HCT116 (cell line): ENCODE data around the gene NCBP2L. TPM values are rescaled to one million over a fixed set of nuclear protein-coding genes. Genes with fewer than 3 reads are reported as not detected.

Experiments
- ATAC-seq: fragments of 200-7000 bp; cut with Tn5 transposase; 2 replicates; pipeline ENCODE4 v1.9.1; 2020; ENCODE audit warnings: mild to moderate bottlenecking, moderate library complexity
- BruUV-seq: library from RNA; stranded (reverse); fragments of 400-500 nt; replicated peaks from 2 replicates; lab custom pipeline; 2021; lab: Mats Ljungman, UMichigan
- CTCF ChIA-PET: fragments of 300-600 bp; sonication (Branson Sonifier 250); formaldehyde crosslinking; loops from one replicate; lab custom pipeline; 2021; ENCODE audit warnings: antibody characterized with exemption; lab: Charles Lee
- POLR2A ChIA-PET: fragments of 300-600, 350-600 bp; sonication (Branson Sonifier 250); formaldehyde crosslinking; loops from one replicate; lab custom pipeline; 2021; ENCODE audit warnings: antibody characterized with exemption; lab: Charles Lee
- RAD21 ChIA-PET, 2 experiments: fragments of 300-600 bp; sonication (Branson Sonifier 250); formaldehyde crosslinking; loops; one replicate each; lab custom pipeline; 2023; ENCODE audit warnings: low total read pairs in 2 of 2; ENCODE audit not compliant: uncharacterized antibody in 2 of 2, unreplicated experiment in 2 of 2, low non-redundant PET in 1 of 2; lab: Charles Lee
- DNase-seq: peaks from one replicate; pipeline ENCODE4 v3.0.0-alpha.2; 2010; ENCODE audit warnings: low read depth, low spot score
- H2AFZ ChIP-seq: fragments of 200-600 bp; shearing (Covaris generic), sonication (generic); 2 replicates; pipeline ENCODE4 v1.6.1; 2017; ENCODE audit warnings: low read depth, mixed run types, mixed read lengths, antibody characterized with exemption, low read length; ENCODE audit not compliant: poor library complexity, severe bottlenecking
- H3K27ac ChIP-seq: 2 replicates; pipeline ENCODE4 v1.5.1; 2012; ENCODE audit warnings: low read depth, low read length
- H3K27me3 ChIP-seq: fragments of 200-600 bp; sonication (generic); 2 replicates; pipeline ENCODE4 v1.6.1; 2016; ENCODE audit warnings: mixed run types, low read length, mixed read lengths; ENCODE audit not compliant: insufficient read depth
- H3K36me3 ChIP-seq, 2 experiments: fragments of 200-500 bp in 1 of 2; fragments of 200-600 bp in 1 of 2; sonication (Bioruptor generic) in 1 of 2; sonication (generic) in 1 of 2; 2 replicates each; pipeline versions ENCODE4 v1.5.1 to v1.6.1; 2014 to 2016; ENCODE audit warnings: low read length in 2 of 2, inconsistent platforms in 1 of 2, mixed read lengths in 1 of 2, mixed run types in 1 of 2; ENCODE audit not compliant: insufficient read depth in 2 of 2, control insufficient read depth in 1 of 2
- H3K4me1 ChIP-seq, 2 experiments: fragments of 200-600 bp in 1 of 2; sonication (generic) in 1 of 2; 2 replicates each; pipeline versions ENCODE4 v1.5.1 to v1.6.1; 2012 to 2017; ENCODE audit warnings: low read length in 2 of 2, inconsistent platforms in 1 of 2, mild to moderate bottlenecking in 1 of 2, mixed read lengths in 1 of 2, mixed run types in 1 of 2, moderate library complexity in 1 of 2; ENCODE audit not compliant: insufficient read depth in 2 of 2, control insufficient read depth in 1 of 2
- H3K4me2 ChIP-seq: fragments of 200-600 bp; sonication (generic); 2 replicates; pipeline ENCODE4 v1.6.1; 2017; ENCODE audit warnings: mixed run types, low read length, mixed read lengths
- H3K4me3 ChIP-seq, 2 experiments: fragments of 200-600 bp in 1 of 2; sonication (generic) in 1 of 2; replicated peaks in 1 of 2; 2 replicates each; pipeline ENCODE4 v1.5.1; 2011 to 2016; ENCODE audit warnings: low read length in 2 of 2, control low read depth in 1 of 2, low read depth in 1 of 2, mild to moderate bottlenecking in 1 of 2, mixed read lengths in 1 of 2, mixed run types in 1 of 2
- H3K79me2 ChIP-seq: fragments of 200-600 bp; sonication (generic); 2 replicates; pipeline ENCODE4 v1.6.1; 2017; ENCODE audit warnings: mild to moderate bottlenecking, mixed run types, low read length, moderate library complexity, mixed read lengths; ENCODE audit not compliant: insufficient read depth
- H3K9ac ChIP-seq: fragments of 200-600 bp; sonication (generic); 2 replicates; pipeline ENCODE4 v1.6.1; 2016; ENCODE audit warnings: low read length, mixed read lengths
- H3K9me2 ChIP-seq: fragments of 200-600 bp; sonication (generic), shearing (Covaris generic); 2 replicates; pipeline ENCODE4 v1.6.1; 2017; ENCODE audit warnings: mixed run types, mild to moderate bottlenecking, moderate library complexity; ENCODE audit not compliant: insufficient read depth
- H3K9me3 ChIP-seq, 2 experiments: fragments of 200-500 bp in 1 of 2; fragments of 200-600 bp in 1 of 2; sonication (Bioruptor generic) in 1 of 2; sonication (generic) in 1 of 2; 2 replicates each; pipeline ENCODE4 v1.6.1; 2014 to 2017; ENCODE audit warnings: low read length in 2 of 2, mixed read lengths in 2 of 2, inconsistent platforms in 1 of 2, low read depth in 1 of 2, mild to moderate bottlenecking in 1 of 2, mixed run types in 1 of 2, moderate library complexity in 1 of 2; ENCODE audit not compliant: control insufficient read depth in 1 of 2, insufficient read depth in 1 of 2
- H4K20me1 ChIP-seq: fragments of 200-600 bp; sonication (generic), shearing (Covaris generic); 2 replicates; pipeline ENCODE4 v1.6.1; 2017; ENCODE audit warnings: mixed run types, mild to moderate bottlenecking, moderate library complexity; ENCODE audit not compliant: insufficient read depth
- CBX3 ChIP-seq: IDR thresholded peaks from 2 replicates; pipeline ENCODE4 v1.6.1; 2012; ENCODE audit warnings: low read depth
- CEBPB ChIP-seq: IDR thresholded peaks from 2 replicates; pipeline ENCODE4 v1.6.1; 2012; ENCODE audit warnings: low read depth
- EZH2 ChIP-seq: fragments of 200-600 bp; sonication (generic); IDR thresholded peaks from 2 replicates; pipeline ENCODE4 v1.6.1; 2017; ENCODE audit warnings: antibody characterized with exemption, mixed run types
- EZH2phosphoT487 ChIP-seq: fragments of 200-600 bp; IDR thresholded peaks from 2 replicates; pipeline ENCODE4 v1.6.1; 2018; ENCODE audit warnings: antibody characterized with exemption, borderline replicate concordance
- FOSL1 ChIP-seq: IDR thresholded peaks from 2 replicates; pipeline ENCODE4 v1.6.1; 2012; ENCODE audit warnings: low read depth
- POLR2A ChIP-seq: IDR thresholded peaks from 2 replicates; pipeline ENCODE4 v1.7.0; 2011; ENCODE audit warnings: borderline replicate concordance; ENCODE audit not compliant: insufficient read depth, insufficient read length; ENCODE audit errors: extremely low read depth
- POLR2AphosphoS5 ChIP-seq: IDR thresholded peaks from 2 replicates; pipeline ENCODE4 v1.6.1; 2011; ENCODE audit warnings: mild to moderate bottlenecking, low read depth, low read length, moderate library complexity
- RAD21 ChIP-seq: IDR thresholded peaks from 2 replicates; pipeline ENCODE4 v1.6.1; 2012; ENCODE audit warnings: low read depth, mild to moderate bottlenecking
- SRF ChIP-seq: IDR thresholded peaks from 2 replicates; pipeline ENCODE4 v1.6.1; 2012; ENCODE audit warnings: low read depth
- YY1 ChIP-seq: IDR thresholded peaks from 2 replicates; pipeline ENCODE4 v1.6.1; 2011; ENCODE audit warnings: low read length, low read depth, moderate library complexity, mild to moderate bottlenecking; ENCODE audit not compliant: insufficient replicate concordance; ENCODE audit errors: extremely low read depth
- ZNF274 ChIP-seq: fragments of 200-500 bp; sonication (Bioruptor generic); IDR thresholded peaks from 2 replicates; pipeline ENCODE4 v1.6.1; 2014; ENCODE audit warnings: mild to moderate bottlenecking, low read depth, low read length, inconsistent platforms
- intact Hi-C: fragments of 100-400 bp; cut with micrococcal nuclease; formaldehyde crosslinking; loops from 2 replicates; pipeline ENCODE4 v1.10.0; 2022
- total RNA-seq: library from RNA; stranded (reverse); gene quantifications from one replicate; pipeline ENCODE4 v1.2.1, GENCODE V29; 2021; ENCODE audit not compliant: unreplicated experiment
- TF ChIP-seq, protein P1 (sequence below), 3 experiments: fragments of 200-600 bp in 1 of 3; sonication (generic) in 1 of 3; IDR thresholded peaks in 2 of 3; conservative IDR thresholded peaks in 1 of 3; 2 replicates each; pipeline ENCODE4 v1.5.1; 2012 to 2017; ENCODE audit warnings: low read depth in 2 of 3, low read length in 2 of 3, antibody characterized with exemption in 1 of 3, borderline replicate concordance in 1 of 3, control low read depth in 1 of 3, mild to moderate bottlenecking in 1 of 3, mixed read lengths in 1 of 3, mixed run types in 1 of 3, moderate library complexity in 1 of 3; ENCODE audit not compliant: insufficient read depth in 1 of 3
- TF ChIP-seq, protein P2 (sequence below): IDR thresholded peaks from 2 replicates; pipeline ENCODE4 v1.6.1; 2011; ENCODE audit warnings: mild to moderate bottlenecking, low read length, moderate library complexity; ENCODE audit not compliant: insufficient replicate concordance; ENCODE audit errors: extremely low read depth
- TF ChIP-seq, protein P3 (sequence below): IDR thresholded peaks from 2 replicates; pipeline ENCODE4 v1.6.1; 2012
- TF ChIP-seq, protein P4 (sequence below): IDR thresholded peaks from 2 replicates; pipeline ENCODE4 v1.6.1; 2012; ENCODE audit warnings: low read depth

Gene NCBP2L
- total RNA-seq, 1 experiment from 2014 or later, result not detected

DNA sequence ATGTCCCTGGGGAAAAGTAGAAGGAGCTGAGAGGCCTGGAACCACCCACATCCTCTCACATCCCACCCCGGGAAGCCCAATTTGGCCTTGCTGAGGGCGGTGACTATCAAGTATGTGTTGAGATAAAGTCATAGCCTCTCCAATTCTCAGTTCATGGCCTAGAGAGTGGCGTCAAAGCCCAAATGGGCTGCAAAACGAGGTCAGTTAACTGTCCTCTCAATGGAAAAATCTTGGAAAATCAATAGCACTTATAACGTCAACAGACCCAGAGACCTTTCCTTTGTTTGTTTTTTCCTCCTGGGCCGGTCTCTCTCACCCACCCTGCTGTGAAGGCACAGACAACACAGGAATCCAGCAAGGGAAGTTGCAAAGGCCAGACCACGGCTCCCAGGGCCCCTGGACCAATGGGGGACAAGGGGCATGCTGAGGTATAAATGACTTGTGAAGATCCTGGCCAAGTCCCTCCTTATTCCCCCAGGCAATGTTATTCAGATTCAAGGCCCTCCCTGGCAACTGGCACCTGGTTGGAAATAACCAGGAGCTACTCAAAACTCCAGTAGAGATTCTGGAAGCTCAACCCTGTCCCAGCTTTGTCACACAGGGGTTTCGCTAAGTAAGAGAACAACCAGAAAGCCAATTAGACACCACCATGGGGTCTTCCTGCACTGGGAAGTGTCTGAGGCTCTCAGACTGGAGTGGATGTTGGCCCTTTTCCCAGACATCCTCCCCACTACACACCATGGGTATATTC lies 40.6 kb upstream of the NCBP2L start:
- Histone ChIP-seq H2AFZ (no peak overlapping the region), H3K4me3 (no peak overlapping the region), H3K27me3 (no peaks in the 10 kb centered on the region), H4K20me1 (no peaks in the 10 kb centered on the region), H3K9ac (no peak overlapping the region), H3K27ac (no peak overlapping the region), H3K4me1 (peaks cover 11 to 22% of the 10 kb centered on the region in 2 experiments; a peak in 3 of 4 replicates), H3K9me3 (no peaks in the 10 kb centered on the region), H3K36me3 (no peaks in the 10 kb centered on the region), H3K4me2 (no peak overlapping the region), H3K79me2 (no peaks in the 10 kb centered on the region), H3K9me2 (no peaks in the 10 kb centered on the region)
- TF ChIP-seq CBX3, result no peak
- TF ChIP-seq EZH2phosphoT487, result no peak
- no peak for TF ChIP-seq RAD21
- TF ChIP-seq EZH2, result no peak
- TF ChIP-seq, protein P1, sequence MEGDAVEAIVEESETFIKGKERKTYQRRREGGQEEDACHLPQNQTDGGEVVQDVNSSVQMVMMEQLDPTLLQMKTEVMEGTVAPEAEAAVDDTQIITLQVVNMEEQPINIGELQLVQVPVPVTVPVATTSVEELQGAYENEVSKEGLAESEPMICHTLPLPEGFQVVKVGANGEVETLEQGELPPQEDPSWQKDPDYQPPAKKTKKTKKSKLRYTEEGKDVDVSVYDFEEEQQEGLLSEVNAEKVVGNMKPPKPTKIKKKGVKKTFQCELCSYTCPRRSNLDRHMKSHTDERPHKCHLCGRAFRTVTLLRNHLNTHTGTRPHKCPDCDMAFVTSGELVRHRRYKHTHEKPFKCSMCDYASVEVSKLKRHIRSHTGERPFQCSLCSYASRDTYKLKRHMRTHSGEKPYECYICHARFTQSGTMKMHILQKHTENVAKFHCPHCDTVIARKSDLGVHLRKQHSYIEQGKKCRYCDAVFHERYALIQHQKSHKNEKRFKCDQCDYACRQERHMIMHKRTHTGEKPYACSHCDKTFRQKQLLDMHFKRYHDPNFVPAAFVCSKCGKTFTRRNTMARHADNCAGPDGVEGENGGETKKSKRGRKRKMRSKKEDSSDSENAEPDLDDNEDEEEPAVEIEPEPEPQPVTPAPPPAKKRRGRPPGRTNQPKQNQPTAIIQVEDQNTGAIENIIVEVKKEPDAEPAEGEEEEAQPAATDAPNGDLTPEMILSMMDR (IDR thresholded peaks at IDR 0.05 in 2 of 3, conservative IDR thresholded peaks at IDR 0.05 in 1 of 3; ENCODE audit: borderline replicate concordance in 1 of 3, insufficient read depth in 1 of 3, low read depth in 2 of 3, low read length in 2 of 3), result no peak
- TF ChIP-seq, protein P2, sequence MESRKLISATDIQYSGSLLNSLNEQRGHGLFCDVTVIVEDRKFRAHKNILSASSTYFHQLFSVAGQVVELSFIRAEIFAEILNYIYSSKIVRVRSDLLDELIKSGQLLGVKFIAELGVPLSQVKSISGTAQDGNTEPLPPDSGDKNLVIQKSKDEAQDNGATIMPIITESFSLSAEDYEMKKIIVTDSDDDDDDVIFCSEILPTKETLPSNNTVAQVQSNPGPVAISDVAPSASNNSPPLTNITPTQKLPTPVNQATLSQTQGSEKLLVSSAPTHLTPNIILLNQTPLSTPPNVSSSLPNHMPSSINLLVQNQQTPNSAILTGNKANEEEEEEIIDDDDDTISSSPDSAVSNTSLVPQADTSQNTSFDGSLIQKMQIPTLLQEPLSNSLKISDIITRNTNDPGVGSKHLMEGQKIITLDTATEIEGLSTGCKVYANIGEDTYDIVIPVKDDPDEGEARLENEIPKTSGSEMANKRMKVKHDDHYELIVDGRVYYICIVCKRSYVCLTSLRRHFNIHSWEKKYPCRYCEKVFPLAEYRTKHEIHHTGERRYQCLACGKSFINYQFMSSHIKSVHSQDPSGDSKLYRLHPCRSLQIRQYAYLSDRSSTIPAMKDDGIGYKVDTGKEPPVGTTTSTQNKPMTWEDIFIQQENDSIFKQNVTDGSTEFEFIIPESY, result no peak
- TF ChIP-seq POLR2AphosphoS5, result no peak
- no peak for TF ChIP-seq FOSL1
- TF ChIP-seq, protein P3, sequence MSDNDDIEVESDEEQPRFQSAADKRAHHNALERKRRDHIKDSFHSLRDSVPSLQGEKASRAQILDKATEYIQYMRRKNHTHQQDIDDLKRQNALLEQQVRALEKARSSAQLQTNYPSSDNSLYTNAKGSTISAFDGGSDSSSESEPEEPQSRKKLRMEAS, result no peak
- no peak for TF ChIP-seq SRF
- no peak for TF ChIP-seq POLR2A
- TF ChIP-seq CEBPB, result no peak
- TF ChIP-seq YY1, result no peak
- no peak for TF ChIP-seq ZNF274
- TF ChIP-seq, protein P4, sequence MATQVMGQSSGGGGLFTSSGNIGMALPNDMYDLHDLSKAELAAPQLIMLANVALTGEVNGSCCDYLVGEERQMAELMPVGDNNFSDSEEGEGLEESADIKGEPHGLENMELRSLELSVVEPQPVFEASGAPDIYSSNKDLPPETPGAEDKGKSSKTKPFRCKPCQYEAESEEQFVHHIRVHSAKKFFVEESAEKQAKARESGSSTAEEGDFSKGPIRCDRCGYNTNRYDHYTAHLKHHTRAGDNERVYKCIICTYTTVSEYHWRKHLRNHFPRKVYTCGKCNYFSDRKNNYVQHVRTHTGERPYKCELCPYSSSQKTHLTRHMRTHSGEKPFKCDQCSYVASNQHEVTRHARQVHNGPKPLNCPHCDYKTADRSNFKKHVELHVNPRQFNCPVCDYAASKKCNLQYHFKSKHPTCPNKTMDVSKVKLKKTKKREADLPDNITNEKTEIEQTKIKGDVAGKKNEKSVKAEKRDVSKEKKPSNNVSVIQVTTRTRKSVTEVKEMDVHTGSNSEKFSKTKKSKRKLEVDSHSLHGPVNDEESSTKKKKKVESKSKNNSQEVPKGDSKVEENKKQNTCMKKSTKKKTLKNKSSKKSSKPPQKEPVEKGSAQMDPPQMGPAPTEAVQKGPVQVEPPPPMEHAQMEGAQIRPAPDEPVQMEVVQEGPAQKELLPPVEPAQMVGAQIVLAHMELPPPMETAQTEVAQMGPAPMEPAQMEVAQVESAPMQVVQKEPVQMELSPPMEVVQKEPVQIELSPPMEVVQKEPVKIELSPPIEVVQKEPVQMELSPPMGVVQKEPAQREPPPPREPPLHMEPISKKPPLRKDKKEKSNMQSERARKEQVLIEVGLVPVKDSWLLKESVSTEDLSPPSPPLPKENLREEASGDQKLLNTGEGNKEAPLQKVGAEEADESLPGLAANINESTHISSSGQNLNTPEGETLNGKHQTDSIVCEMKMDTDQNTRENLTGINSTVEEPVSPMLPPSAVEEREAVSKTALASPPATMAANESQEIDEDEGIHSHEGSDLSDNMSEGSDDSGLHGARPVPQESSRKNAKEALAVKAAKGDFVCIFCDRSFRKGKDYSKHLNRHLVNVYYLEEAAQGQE, result no peak
- POLR2A ChIA-PET, result no interaction called here
- CTCF ChIA-PET, result no interaction called here
- RAD21 ChIA-PET, result no interaction called here
- DNase-seq (no peak), ATAC-seq (no peak)
- no TSS peak for BruUV-seq
- intact Hi-C loops, result no loop called here
